B cell (primary cell): Measurements from ENCODE around the gene HOXB7. TPM values are rescaled to one million over a fixed set of nuclear protein-coding genes. Genes with fewer than 3 reads are reported as not detected.

Source experiments
- ATAC-seq: fragments of 200-7000 bp; cut with Tn5 transposase; one replicate; pipeline ENCODE4 v1.10.0; 2021; ENCODE audit warnings: low read depth, mild to moderate bottlenecking, moderate number of reproducible peaks, moderate library complexity
- CTCF ChIA-PET: fragments of 350-600 bp; sonication (Branson Sonifier 250); formaldehyde crosslinking; loops from one replicate; lab custom pipeline; 2021; ENCODE audit warnings: antibody characterized with exemption, inconsistent platforms; lab: Charles Lee
- POLR2A ChIA-PET: fragments of 350-600 bp; sonication (Branson Sonifier 250); formaldehyde crosslinking; loops from one replicate; lab custom pipeline; 2021; ENCODE audit warnings: antibody characterized with exemption; lab: Charles Lee
- DNase-seq: peaks from one replicate; pipeline ENCODE4 v3.0.0; 2013
- H2AFZ ChIP-seq: 2 replicates; pipeline ENCODE4 v1.6.1; 2012; ENCODE audit warnings: mild to moderate bottlenecking, low read depth, low read length; ENCODE audit not compliant: insufficient read depth, poor library complexity, severe bottlenecking
- H3K27ac ChIP-seq, 2 donors: 1 replicate in 1 of 2; 2 replicates in 1 of 2; pipeline ENCODE4 v1.5.1; 2012 to 2013; ENCODE audit warnings: low read length in 2 of 2, mild to moderate bottlenecking in 2 of 2, moderate library complexity in 1 of 2
- H3K27me3 ChIP-seq, 4 experiments: fragments of 200-600 bp in 1 of 4; sonication (generic) in 1 of 4; replicated peaks in 1 of 4; 1 replicate in 2 of 4; 2 replicates in 2 of 4; pipeline versions ENCODE4 v1.6.1 to v1.7.0; 2013 to 2016; ENCODE audit warnings: low read length in 3 of 4, mild to moderate bottlenecking in 2 of 4, mixed read lengths in 1 of 4, moderate library complexity in 1 of 4; ENCODE audit not compliant: insufficient read depth in 4 of 4, control insufficient read depth in 3 of 4; ENCODE audit errors: control extremely low read depth in 1 of 4
- H3K36me3 ChIP-seq, 2 experiments: replicated peaks in 1 of 2; 1 replicate in 1 of 2; 2 replicates in 1 of 2; pipeline versions ENCODE4 v1.6.1 to v1.7.1; 2013; ENCODE audit warnings: low read length in 1 of 2; ENCODE audit not compliant: insufficient read depth in 2 of 2, control insufficient read depth in 1 of 2; ENCODE audit errors: control extremely low read depth in 1 of 2, extremely low read depth in 1 of 2
- H3K4me1 ChIP-seq, 2 donors: fragments of 200-600 bp in 1 of 2; sonication (generic) in 1 of 2; 1 replicate in 1 of 2; 2 replicates in 1 of 2; pipeline versions ENCODE4 v1.5.1 to v1.6.1; 2013 to 2017; ENCODE audit warnings: low read length in 2 of 2; ENCODE audit not compliant: control insufficient read depth in 2 of 2, insufficient read depth in 2 of 2
- H3K4me2 ChIP-seq: replicated peaks from 2 replicates; pipeline ENCODE3; 2012; ENCODE audit warnings: mild to moderate bottlenecking, low read depth, low read length; ENCODE audit not compliant: poor library complexity, severe bottlenecking
- H3K4me3 ChIP-seq, 5 experiments: fragments of 200-600 bp in 1 of 5; sonication (generic) in 1 of 5; 1 replicate in 3 of 5; 2 replicates in 2 of 5; pipeline versions ENCODE4 v1.5.1 to v1.7.0; 2011 to 2016; ENCODE audit warnings: low read length in 4 of 5, mild to moderate bottlenecking in 4 of 5, low read depth in 2 of 5, control low read depth in 1 of 5, moderate library complexity in 1 of 5; ENCODE audit not compliant: insufficient read depth in 1 of 5; ENCODE audit errors: control extremely low read depth in 1 of 5, extremely low read depth in 1 of 5
- H3K79me2 ChIP-seq: fragments of 200-600 bp; sonication (generic); one replicate; pipeline ENCODE4 v1.6.0; 2016; ENCODE audit warnings: low read length; ENCODE audit not compliant: control insufficient read depth, insufficient read depth
- H3K9ac ChIP-seq: fragments of 200-600 bp; sonication (generic); 2 replicates; pipeline ENCODE4 v1.6.1; 2017; ENCODE audit warnings: mild to moderate bottlenecking, low read length, moderate library complexity
- H3K9me3 ChIP-seq, 3 donors: one replicate each; pipeline versions ENCODE4 v1.6.1 to v1.7.1; 2013; ENCODE audit warnings: low read length in 2 of 3; ENCODE audit not compliant: control insufficient read depth in 2 of 3, insufficient read depth in 1 of 3; ENCODE audit errors: control extremely low read depth in 1 of 3
- H4K20me1 ChIP-seq: 2 replicates; pipeline ENCODE4 v1.6.0; 2012; ENCODE audit warnings: mild to moderate bottlenecking, low read length; ENCODE audit not compliant: insufficient read depth, control insufficient read depth, poor library complexity, severe bottlenecking
- H3K27ac Mint-ChIP-seq: one replicate; pipeline ENCODE4 v1.8.0; 2021; ENCODE audit warnings: mixed read lengths
- H3K27me3 Mint-ChIP-seq: one replicate; pipeline ENCODE4 v1.8.0; 2021; ENCODE audit warnings: mixed read lengths
- H3K4me1 Mint-ChIP-seq: one replicate; pipeline ENCODE4 v1.8.0; 2021; ENCODE audit warnings: mixed read lengths
- H3K4me3 Mint-ChIP-seq: one replicate; pipeline ENCODE4 v1.8.0; 2021; ENCODE audit warnings: mixed read lengths
- H3K9me3 Mint-ChIP-seq: one replicate; pipeline ENCODE4 v1.8.0; 2022; ENCODE audit warnings: mixed read lengths; ENCODE audit not compliant: insufficient read depth
- EZH2 ChIP-seq: IDR thresholded peaks from 2 replicates; pipeline ENCODE4 v1.6.1; 2012; ENCODE audit warnings: borderline replicate concordance, low read depth, mild to moderate bottlenecking, moderate library complexity, low read length; ENCODE audit not compliant: insufficient read depth, poor library complexity, severe bottlenecking
- WGBS: methylation state at CpG from one replicate; pipeline ENCODE4 v1.1.5; 2013; ENCODE audit warnings: missing lambda C conversion rate; ENCODE audit not compliant: insufficient coverage; 5-methylcytosine and 5-hydroxymethylcytosine counted together
- intact Hi-C: fragments of 100-400 bp; cut with micrococcal nuclease; formaldehyde crosslinking; loops from one replicate; pipeline ENCODE4 v1.10.0; 2022
- polyA plus RNA-seq: library from polyadenylated mRNA; depleted of rRNA; stranded (reverse); fragments of >200 nt; gene quantifications from 2 replicates; pipeline ENCODE4 v1.2.3, GENCODE V29; 2012
- total RNA-seq, 2 donors: library from RNA; stranded (reverse); fragments of 120-200 nt in 1 of 2; gene quantifications; 1 replicate in 1 of 2; 2 replicates in 1 of 2; pipeline versions ENCODE4 v1.2.3 to v1.2.4, GENCODE V29; 2013 to 2022
- TF ChIP-seq, protein P1 (sequence below): fragments of 200-600 bp; IDR thresholded peaks from one replicate; pipeline ENCODE4 v1.8.0; 2022; ENCODE audit warnings: antibody characterized with exemption, mild to moderate bottlenecking

HOXB7 gene
- total and polyA plus RNA-seq, 2 donors (not counting 1 experiment from before 2014, with no cell fraction given) = 0.25 to 1.3 TPM

DNA sequence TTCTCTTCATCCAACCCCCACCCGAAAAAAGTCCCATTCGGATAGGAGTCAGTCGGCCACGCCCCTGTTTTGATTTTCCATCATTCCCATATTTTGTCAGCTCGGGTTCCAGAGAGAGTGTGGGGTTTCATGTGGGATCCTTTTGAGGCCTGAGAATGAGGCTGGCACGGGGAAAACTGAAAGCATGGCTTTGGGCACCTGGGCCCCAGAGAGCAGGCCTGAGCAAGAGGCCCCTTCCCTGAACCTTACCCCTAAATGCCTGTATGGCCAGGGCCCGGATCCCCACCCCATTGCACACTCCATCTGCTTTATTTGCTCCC is 28.1 kb downstream of the HOXB7 start:
- H3K9ac ChIP-seq = no peak overlapping the region
- ATAC-seq (no peak), DNase-seq (peak; percentile 18)
- peaks cover 4% of the 10 kb centered on the region for H4K20me1 ChIP-seq
- H3K27me3 ChIP-seq = peaks cover 0 to 93% (median 81%) of the 10 kb centered on the region in 4 experiments
- no peak overlapping the region for H2AFZ ChIP-seq
- CTCF ChIA-PET = interaction anchor here (1.1 to 2.2 kb wide), 5 partner anchors 30 to 278 kb away, joined by 3 to 20 read pairs (median 3); no protein-coding TSS in a partner anchor
- 35% methylated on average over 3 of the region's 7 CpGs for WGBS
- no peaks in the 10 kb centered on the region for H3K36me3 ChIP-seq
- no peaks in the 10 kb centered on the region for H3K79me2 ChIP-seq
- H3K9me3 ChIP-seq = peaks cover 0 to 29% (median 0%) of the 10 kb centered on the region in 3 donors
- Mint-ChIP-seq H3K4me3 (peak overlapping the region; percentile 82), H3K4me1 (peaks cover 51% of the 10 kb centered on the region), H3K27me3 (peaks cover 88% of the 10 kb centered on the region), H3K9me3 (no peaks in the 10 kb centered on the region), H3K27ac (no peak overlapping the region)
- peak overlapping the region; percentile 90 for H3K4me2 ChIP-seq
- H3K27ac ChIP-seq = no peak overlapping the region
- H3K4me1 ChIP-seq = peaks cover 53 to 62% of the 10 kb centered on the region in 2 donors
- TF ChIP-seq, protein P1, sequence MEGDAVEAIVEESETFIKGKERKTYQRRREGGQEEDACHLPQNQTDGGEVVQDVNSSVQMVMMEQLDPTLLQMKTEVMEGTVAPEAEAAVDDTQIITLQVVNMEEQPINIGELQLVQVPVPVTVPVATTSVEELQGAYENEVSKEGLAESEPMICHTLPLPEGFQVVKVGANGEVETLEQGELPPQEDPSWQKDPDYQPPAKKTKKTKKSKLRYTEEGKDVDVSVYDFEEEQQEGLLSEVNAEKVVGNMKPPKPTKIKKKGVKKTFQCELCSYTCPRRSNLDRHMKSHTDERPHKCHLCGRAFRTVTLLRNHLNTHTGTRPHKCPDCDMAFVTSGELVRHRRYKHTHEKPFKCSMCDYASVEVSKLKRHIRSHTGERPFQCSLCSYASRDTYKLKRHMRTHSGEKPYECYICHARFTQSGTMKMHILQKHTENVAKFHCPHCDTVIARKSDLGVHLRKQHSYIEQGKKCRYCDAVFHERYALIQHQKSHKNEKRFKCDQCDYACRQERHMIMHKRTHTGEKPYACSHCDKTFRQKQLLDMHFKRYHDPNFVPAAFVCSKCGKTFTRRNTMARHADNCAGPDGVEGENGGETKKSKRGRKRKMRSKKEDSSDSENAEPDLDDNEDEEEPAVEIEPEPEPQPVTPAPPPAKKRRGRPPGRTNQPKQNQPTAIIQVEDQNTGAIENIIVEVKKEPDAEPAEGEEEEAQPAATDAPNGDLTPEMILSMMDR = no peak
- TF ChIP-seq EZH2 = no peak
- intact Hi-C loops = no loop called here
- H3K4me3 ChIP-seq = peak overlapping the region in 1 of 5 experiments; percentile 59
- POLR2A ChIA-PET = interaction anchor here (0.6 kb wide), 1 partner anchor 231 kb away, joined by 4 read pairs; no protein-coding TSS in a partner anchor

DNA sequence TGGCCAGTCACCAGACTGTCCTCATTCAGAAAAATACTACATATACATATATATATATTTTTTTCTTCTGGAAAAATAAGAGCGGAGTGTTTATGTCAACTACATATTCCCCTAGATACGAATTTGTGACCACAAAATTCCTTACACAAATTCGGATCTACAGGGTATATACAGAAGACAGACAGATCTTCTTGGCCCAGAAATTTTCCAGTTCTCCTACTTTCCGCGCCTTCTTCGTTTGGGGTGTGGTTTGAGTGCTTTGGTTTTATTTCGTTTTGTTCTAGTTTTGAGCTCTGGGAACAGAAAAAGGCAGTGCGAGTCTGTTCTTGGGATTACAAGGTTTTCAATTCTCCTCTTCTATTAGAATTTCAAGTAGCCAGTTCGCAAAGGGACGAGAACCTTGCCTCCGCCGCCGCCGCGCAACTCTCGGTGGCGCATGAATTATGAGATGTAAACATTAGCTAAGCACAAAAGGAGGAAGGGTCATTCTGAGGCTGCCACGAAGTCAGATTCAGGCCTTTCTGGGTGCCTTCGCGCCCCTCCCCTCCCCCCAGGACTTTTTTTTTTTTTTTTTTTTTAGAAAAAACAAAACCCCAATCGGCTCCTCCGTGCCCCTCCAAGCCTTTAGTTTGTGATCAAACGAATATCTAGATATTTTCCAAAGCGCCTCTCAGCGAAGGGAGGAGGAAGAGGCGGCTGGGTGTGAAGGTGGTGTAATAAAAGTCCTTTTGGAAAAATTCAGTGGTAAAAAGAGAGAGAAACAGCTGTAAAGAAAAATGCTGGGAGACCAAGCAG is 30.9 kb downstream of the HOXB7 start:
- H3K27me3 ChIP-seq = peaks cover 0 to 83% (median 63%) of the 10 kb centered on the region in 4 experiments
- TF ChIP-seq EZH2 = no peak
- TF ChIP-seq, protein P1 = no peak
- H3K4me2 ChIP-seq = no peak overlapping the region
- ChIA-PET CTCF (interaction anchor here (0.7 to 1.1 kb wide), 3 partner anchors 37 to 79 kb away, joined by 3 to 5 read pairs (median 3); no protein-coding TSS in a partner anchor), POLR2A (no interaction called here)
- H3K27ac ChIP-seq = no peak overlapping the region
- Mint-ChIP-seq H3K27me3 (peaks cover 60% of the 10 kb centered on the region), H3K4me1 (peaks cover 53% of the 10 kb centered on the region), H3K4me3 (peak overlapping the region; percentile 88), H3K9me3 (no peaks in the 10 kb centered on the region), H3K27ac (no peak overlapping the region)
- DNase-seq = peak; percentile 38
- H2AFZ ChIP-seq = no peak overlapping the region
- no peaks in the 10 kb centered on the region for H4K20me1 ChIP-seq
- no peaks in the 10 kb centered on the region for H3K79me2 ChIP-seq
- intact Hi-C loops = loop anchor here (2.0 to 5.0 kb wide), 3 partner anchors 13 to 39 kb away; partner anchors contain the start of genes HOXB5 and HOXB7
- no peak for ATAC-seq
- peaks cover 52 to 59% of the 10 kb centered on the region in 2 donors for H3K4me1 ChIP-seq
- no peak overlapping the region for H3K4me3 ChIP-seq
- no peaks in the 10 kb centered on the region for H3K36me3 ChIP-seq
- H3K9me3 ChIP-seq = peaks cover 0 to 30% (median 0%) of the 10 kb centered on the region in 3 donors
- 53% methylated on average over 3 of the region's 26 CpGs for WGBS
- H3K9ac ChIP-seq = no peak overlapping the region
